CD4-positive, alpha-beta memory T cell (primary cell): ENCODE results near the gene DUSP18. TPM values are rescaled to one million over a fixed set of nuclear protein-coding genes. Genes with fewer than 3 reads are reported as not detected.

ENCODE experiments used
- CTCF ChIA-PET: fragments of 350-600 bp; sonication (Branson Sonifier 250); formaldehyde crosslinking; loops from one replicate; lab custom pipeline; 2021; ENCODE audit warnings: inconsistent platforms; ENCODE audit not compliant: partially characterized antibody; lab: Charles Lee
- POLR2A ChIA-PET: fragments of 350-600 bp; sonication (Branson Sonifier 250); formaldehyde crosslinking; loops from one replicate; lab custom pipeline; 2021; ENCODE audit not compliant: partially characterized antibody; lab: Charles Lee
- DNase-seq, 5 donors: peaks; one replicate each; pipeline versions ENCODE4 v3.0.0 to v3.0.0-alpha.2; 2020 to 2022; ENCODE audit warnings: mixed read lengths in 1 of 5
- H3K27ac ChIP-seq: one replicate; pipeline ENCODE4 v1.7.0; 2013; ENCODE audit warnings: low read depth, low read length
- H3K27me3 ChIP-seq: 2 replicates; pipeline ENCODE4 v1.7.0; 2013; ENCODE audit warnings: mild to moderate bottlenecking, low read length, moderate library complexity; ENCODE audit not compliant: insufficient read depth
- H3K36me3 ChIP-seq: 2 replicates; pipeline ENCODE4 v1.7.0; 2013; ENCODE audit warnings: mild to moderate bottlenecking, low read length, moderate library complexity; ENCODE audit not compliant: insufficient read depth
- H3K4me1 ChIP-seq: 2 replicates; pipeline ENCODE4 v1.7.0; 2013; ENCODE audit warnings: mild to moderate bottlenecking, low read length, moderate library complexity; ENCODE audit not compliant: insufficient read depth
- H3K4me3 ChIP-seq, 2 donors: one replicate each; pipeline ENCODE4 v1.7.0; 2013; ENCODE audit warnings: low read length in 2 of 2, mild to moderate bottlenecking in 1 of 2
- H3K9me3 ChIP-seq, 2 donors: one replicate each; pipeline ENCODE4 v1.7.0; 2013; ENCODE audit warnings: low read length in 2 of 2, control low read depth in 1 of 2; ENCODE audit not compliant: control insufficient read depth in 1 of 2
- H3K27ac Mint-ChIP-seq, 7 donors: one replicate each; pipeline ENCODE4 v1.8.0; 2020 to 2021; ENCODE audit warnings: mixed read lengths in 7 of 7, mild to moderate bottlenecking in 6 of 7, inconsistent platforms in 3 of 7, moderate library complexity in 3 of 7
- H3K27me3 Mint-ChIP-seq, 2 donors: one replicate each; pipeline ENCODE4 v1.8.0; 2020 to 2021; ENCODE audit warnings: mixed read lengths in 2 of 2
- H3K36me3 Mint-ChIP-seq, 2 donors: one replicate each; pipeline ENCODE4 v1.8.0; 2020 to 2021; ENCODE audit warnings: mixed read lengths in 2 of 2, inconsistent platforms in 1 of 2, mild to moderate bottlenecking in 1 of 2
- H3K4me1 Mint-ChIP-seq, 4 donors: one replicate each; pipeline ENCODE4 v1.8.0; 2020 to 2021; ENCODE audit warnings: mixed read lengths in 4 of 4, mild to moderate bottlenecking in 1 of 4
- H3K4me3 Mint-ChIP-seq, 8 donors: one replicate each; pipeline ENCODE4 v1.8.0; 2020 to 2021; ENCODE audit warnings: mixed read lengths in 8 of 8, mild to moderate bottlenecking in 7 of 8, moderate library complexity in 6 of 8, inconsistent platforms in 3 of 8
- H3K9me3 Mint-ChIP-seq, 8 donors: one replicate each; pipeline ENCODE4 v1.8.0; 2020 to 2021; ENCODE audit warnings: mixed read lengths in 8 of 8, mild to moderate bottlenecking in 5 of 8, inconsistent platforms in 3 of 8, moderate library complexity in 1 of 8
- intact Hi-C: fragments of 100-400 bp; cut with micrococcal nuclease; formaldehyde crosslinking; loops from one replicate; pipeline ENCODE4 v1.15.1; 2023
- polyA plus RNA-seq, 2 donors: library from polyadenylated mRNA; unstranded; fragments of 300-500 nt; fragmentation: Illumina TruSeq; gene quantifications; one replicate each; pipeline ENCODE4 v1.2.3, GENCODE V29; 2021
- total RNA-seq, 2 experiments: library from RNA; stranded (reverse); gene quantifications; one replicate each; pipeline ENCODE4 v1.2.3, GENCODE V29; 2021

The DUSP18 gene
- total and polyA plus RNA-seq, 4 experiments from 2014 or later = 12.4 to 16.9 (median 15.6) TPM

GRCh38 chr22:30643055-30643875, 24.4 kb downstream of the DUSP18 start:
- Mint-ChIP-seq H3K4me1 (peaks cover 0 to 9% (median 7%) of the 10 kb centered on the region in 4 donors), H3K36me3 (peaks cover 0 to 5% of the 10 kb centered on the region in 2 donors), H3K4me3 (no peak overlapping the region), H3K9me3 (peaks cover 0 to 2% (median 0%) of the 10 kb centered on the region in 8 donors), H3K27ac (peak overlapping the region in 2 of 7 donors; percentile 63 to 64), H3K27me3 (no peaks in the 10 kb centered on the region)
- no peaks in the 10 kb centered on the region for H3K9me3 ChIP-seq
- no peaks in the 10 kb centered on the region for H3K4me1 ChIP-seq
- H3K27ac ChIP-seq = no peak overlapping the region
- DNase-seq = no peak
- CTCF ChIA-PET = interaction anchor here (1.7 kb wide), 1 partner anchor 8 kb away, joined by 7 read pairs; the partner anchor contains the start of gene SLC35E4
- H3K4me3 ChIP-seq = no peak overlapping the region
- POLR2A ChIA-PET = no interaction called here
- intact Hi-C loops = no loop called here
- no peaks in the 10 kb centered on the region for H3K27me3 ChIP-seq
- H3K36me3 ChIP-seq = no peaks in the 10 kb centered on the region

GRCh38 chr22:30640839-30641430, 26.7 kb downstream of the DUSP18 start:
- intact Hi-C loops = no loop called here
- no peak for DNase-seq
- ChIA-PET CTCF (no interaction called here), POLR2A (no interaction called here)
- Histone ChIP-seq H3K36me3 (no peaks in the 10 kb centered on the region), H3K27ac (no peak overlapping the region), H3K27me3 (no peaks in the 10 kb centered on the region), H3K9me3 (no peaks in the 10 kb centered on the region), H3K4me3 (no peak overlapping the region), H3K4me1 (peaks cover 21% of the 10 kb centered on the region)
- Mint-ChIP-seq H3K9me3 (peaks cover 0 to 2% (median 0%) of the 10 kb centered on the region in 8 donors), H3K36me3 (peaks cover 0 to 5% of the 10 kb centered on the region in 2 donors), H3K4me3 (no peak overlapping the region), H3K4me1 (peaks cover 12 to 20% (median 14%) of the 10 kb centered on the region in 4 donors), H3K27me3 (no peaks in the 10 kb centered on the region), H3K27ac (no peak overlapping the region)

- CTCF ChIA-PET = no interaction called here
- H3K27ac ChIP-seq = no peak overlapping the region
- POLR2A ChIA-PET = no interaction called here
- Mint-ChIP-seq H3K4me1 (peaks cover 13 to 26% (median 15%) of the 10 kb centered on the region in 4 donors), H3K27ac (no peak overlapping the region), H3K9me3 (peaks cover 0 to 2% (median 0%) of the 10 kb centered on the region in 8 donors), H3K27me3 (no peaks in the 10 kb centered on the region), H3K36me3 (peaks cover 0 to 5% of the 10 kb centered on the region in 2 donors), H3K4me3 (no peak overlapping the region)
- H3K9me3 ChIP-seq = no peaks in the 10 kb centered on the region
- no peaks in the 10 kb centered on the region for H3K27me3 ChIP-seq
- H3K4me3 ChIP-seq = no peak overlapping the region
- H3K36me3 ChIP-seq = no peaks in the 10 kb centered on the region
- no peak for DNase-seq
- intact Hi-C loops = no loop called here
- H3K4me1 ChIP-seq = peaks cover 23% of the 10 kb centered on the region
Measured at GRCh38 chr22:30640361-30640760, 27.3 kb downstream of the DUSP18 start.

GRCh38 chr22:30637701-30638114, 30.0 kb downstream of the DUSP18 start:
- H3K9me3 Mint-ChIP-seq = peaks cover 0 to 2% (median 0%) of the 10 kb centered on the region in 8 donors
- peak overlapping the region in 3 of 7 donors; percentile 53 to 64 (median 62) for H3K27ac Mint-ChIP-seq
- peaks cover 34% of the 10 kb centered on the region for H3K4me1 ChIP-seq
- H3K36me3 Mint-ChIP-seq = peaks cover 1 to 5% of the 10 kb centered on the region in 2 donors
- H3K27me3 Mint-ChIP-seq = no peaks in the 10 kb centered on the region
- no peaks in the 10 kb centered on the region for H3K9me3 ChIP-seq
- intact Hi-C loops = loop anchor here (5.0 kb wide), 1 partner anchor 710 kb away; the partner anchor contains the start of gene PATZ1
- H3K4me3 Mint-ChIP-seq = peak overlapping the region in 6 of 8 donors; percentile 50 to 69 (median 61)
- no peak overlapping the region for H3K4me3 ChIP-seq
- ChIA-PET CTCF (interaction anchor here (0.7 to 1.7 kb wide), 4 partner anchors 33 to 1333 kb away, joined by 3 to 9 read pairs (median 3); no protein-coding TSS in a partner anchor), POLR2A (interaction anchor here (1.1 kb wide), 1 partner anchor 29 kb away, joined by 3 read pairs; no protein-coding TSS in a partner anchor)
- peaks cover 10 to 29% (median 16%) of the 10 kb centered on the region in 4 donors for H3K4me1 Mint-ChIP-seq
- no peak overlapping the region for H3K27ac ChIP-seq
- H3K27me3 ChIP-seq = no peaks in the 10 kb centered on the region
- no peak for DNase-seq
- no peaks in the 10 kb centered on the region for H3K36me3 ChIP-seq

DNA sequence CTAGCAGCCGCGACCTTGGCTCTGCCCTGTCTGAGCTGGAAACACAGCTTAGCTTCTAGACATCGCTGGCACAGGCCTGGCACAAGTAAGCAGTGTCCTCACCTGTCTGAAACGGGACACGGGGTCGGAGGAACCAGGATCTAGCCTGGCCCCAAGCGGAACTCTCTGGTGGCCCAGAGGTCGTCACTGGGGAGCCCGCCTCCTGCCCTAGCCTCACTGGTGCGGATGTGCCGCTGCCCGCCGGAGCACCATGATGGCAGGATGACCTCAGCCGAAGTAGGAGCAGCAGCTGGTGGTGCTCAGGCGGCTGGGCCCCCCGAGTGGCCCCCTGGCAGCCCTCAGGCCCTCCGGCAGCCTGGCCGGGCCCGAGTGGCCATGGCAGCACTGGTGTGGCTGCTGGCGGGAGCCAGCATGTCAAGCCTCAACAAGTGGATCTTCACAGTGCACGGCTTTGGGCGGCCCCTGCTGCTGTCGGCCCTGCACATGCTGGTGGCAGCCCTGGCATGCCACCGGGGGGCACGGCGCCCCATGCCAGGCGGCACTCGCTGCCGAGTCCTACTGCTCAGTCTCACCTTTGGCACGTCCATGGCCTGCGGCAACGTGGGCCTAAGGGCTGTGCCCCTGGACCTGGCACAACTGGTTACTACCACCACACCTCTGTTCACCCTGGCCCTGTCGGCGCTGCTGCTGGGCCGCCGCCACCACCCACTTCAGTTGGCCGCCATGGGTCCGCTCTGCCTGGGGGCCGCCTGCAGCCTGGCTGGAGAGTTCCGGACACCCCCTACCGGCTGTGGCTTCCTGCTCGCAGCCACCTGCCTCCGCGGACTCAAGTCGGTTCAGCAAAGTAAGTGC, 31.2 kb downstream of the DUSP18 start:
- Histone ChIP-seq H3K4me3 (peak overlapping the region; percentile 57 to 81), H3K9me3 (no peaks in the 10 kb centered on the region), H3K4me1 (peaks cover 34% of the 10 kb centered on the region), H3K36me3 (no peaks in the 10 kb centered on the region), H3K27me3 (no peaks in the 10 kb centered on the region), H3K27ac (peak overlapping the region; percentile 79)
- Mint-ChIP-seq H3K9me3 (peaks cover 0 to 2% (median 0%) of the 10 kb centered on the region in 8 donors), H3K27ac (peak overlapping the region; percentile 53 to 98 (median 85)), H3K36me3 (peaks cover 1 to 5% of the 10 kb centered on the region in 2 donors), H3K27me3 (no peaks in the 10 kb centered on the region), H3K4me3 (peak overlapping the region; percentile 83 to 93 (median 88)), H3K4me1 (peaks cover 10 to 29% (median 16%) of the 10 kb centered on the region in 4 donors)
- DNase-seq = peak in 1 of 5 donors; percentile 25
- intact Hi-C loops = loop anchor here (5.0 kb wide), 1 partner anchor 711 kb away; the partner anchor contains the start of gene PATZ1
- CTCF ChIA-PET = interaction anchor here (1.0 to 4.2 kb wide), 14 partner anchors 9 to 593 kb away, joined by 3 to 79 read pairs (median 16); partner anchors contain the start of genes DUSP18, OSBP2 and TCN2
- POLR2A ChIA-PET = interaction anchor here (1.2 to 3.1 kb wide), 10 partner anchors 13 to 471 kb away, joined by 4 to 33 read pairs (median 11); partner anchors contain the start of genes DUSP18, MORC2, OSBP2 and PES1
